ENCODE measurements around the gene PLLP. TPM values are rescaled to one million over a fixed set of nuclear protein-coding genes. Genes with fewer than 3 reads are reported as not detected.

The PLLP gene
- total RNA-seq, 1 experiment from 2014 or later = 2.8 TPM

DNA sequence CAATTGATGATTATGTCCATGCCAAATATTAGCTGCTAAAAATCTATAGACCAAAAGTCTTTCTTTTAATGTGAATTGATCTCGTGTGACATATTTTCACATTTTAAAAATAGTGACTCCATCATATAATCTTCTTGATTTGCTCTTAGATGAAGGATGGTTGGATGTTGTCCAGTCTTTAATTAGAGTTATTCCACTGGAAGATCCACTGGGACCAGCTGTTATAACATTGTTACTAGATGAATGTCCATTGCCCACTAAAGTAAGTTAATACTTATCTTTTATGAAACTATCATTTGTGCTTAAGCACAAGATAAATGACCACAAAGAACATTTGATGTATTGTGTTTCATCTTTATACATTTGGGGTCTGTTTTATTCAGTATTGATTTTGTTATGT, 75.5 kb downstream of the PLLP start:
- no peaks in the 10 kb centered on the region for H3K79me2 ChIP-seq (ENCODE audit: low read depth)
- H3K9me3 ChIP-seq (ENCODE audit: insufficient read depth, low read depth) = 0 out of 2 replicates have a peak, but pooled peaks cover 3% of the 10 kb centered on the region
- DNase-seq = no peak
- H3K9me2 ChIP-seq (ENCODE audit: insufficient read depth) = no peaks in the 10 kb centered on the region
- H3K4me3 ChIP-seq = no peak overlapping the region
- no peaks in the 10 kb centered on the region for H4K20me1 ChIP-seq (ENCODE audit: insufficient read depth)
- no TSS peak for BruUV-seq (replicated peaks)
- intact Hi-C loops (cut with micrococcal nuclease; ENCODE audit: unreplicated experiment) = no loop called here
- H3K4me2 ChIP-seq = no peak overlapping the region
- H3K27ac ChIP-seq = no peak overlapping the region
- H2AFZ ChIP-seq = no peak overlapping the region
- ChIA-PET CTCF (no interaction called here), POLR2A (ENCODE audit: unreplicated experiment) (no interaction called here)
- no peak for TF ChIP-seq EZH2 (IDR thresholded peaks at IDR 0.05; ENCODE audit: low read depth)
- TF ChIP-seq, protein P1, sequence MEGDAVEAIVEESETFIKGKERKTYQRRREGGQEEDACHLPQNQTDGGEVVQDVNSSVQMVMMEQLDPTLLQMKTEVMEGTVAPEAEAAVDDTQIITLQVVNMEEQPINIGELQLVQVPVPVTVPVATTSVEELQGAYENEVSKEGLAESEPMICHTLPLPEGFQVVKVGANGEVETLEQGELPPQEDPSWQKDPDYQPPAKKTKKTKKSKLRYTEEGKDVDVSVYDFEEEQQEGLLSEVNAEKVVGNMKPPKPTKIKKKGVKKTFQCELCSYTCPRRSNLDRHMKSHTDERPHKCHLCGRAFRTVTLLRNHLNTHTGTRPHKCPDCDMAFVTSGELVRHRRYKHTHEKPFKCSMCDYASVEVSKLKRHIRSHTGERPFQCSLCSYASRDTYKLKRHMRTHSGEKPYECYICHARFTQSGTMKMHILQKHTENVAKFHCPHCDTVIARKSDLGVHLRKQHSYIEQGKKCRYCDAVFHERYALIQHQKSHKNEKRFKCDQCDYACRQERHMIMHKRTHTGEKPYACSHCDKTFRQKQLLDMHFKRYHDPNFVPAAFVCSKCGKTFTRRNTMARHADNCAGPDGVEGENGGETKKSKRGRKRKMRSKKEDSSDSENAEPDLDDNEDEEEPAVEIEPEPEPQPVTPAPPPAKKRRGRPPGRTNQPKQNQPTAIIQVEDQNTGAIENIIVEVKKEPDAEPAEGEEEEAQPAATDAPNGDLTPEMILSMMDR (conservative IDR thresholded peaks at IDR 0.05) = no peak
- no peaks in the 10 kb centered on the region for H3K4me1 ChIP-seq (replicated peaks; ENCODE audit: insufficient read depth)
- peaks cover 51% of the 10 kb centered on the region for H3K36me3 ChIP-seq (ENCODE audit: low read depth)
- no peaks in the 10 kb centered on the region for H3K27me3 ChIP-seq (ENCODE audit: insufficient read depth, low read depth)
- H3F3A ChIP-seq (ENCODE audit: insufficient read depth, low read depth) = peaks cover 3% of the 10 kb centered on the region; the same call in 1 of the 2 replicates

Other genes with a start within 250 kb of the PLLP start
- 34.7 and 35.2 TPM in 2 replicates for gene CPNE2, start 192.1 kb downstream of the PLLP start, total RNA-seq (2021)
- gene PSME3IP1, start 98.6 kb downstream of the PLLP start, total RNA-seq (2021) = 92.4 and 121 TPM in 2 replicates
- 26.2 and 26.3 TPM in 2 replicates for gene RSPRY1, start 98.3 kb downstream of the PLLP start, total RNA-seq (2021)
- gene ARL2BP, start 39.4 kb downstream of the PLLP start, total RNA-seq (2021) = 19.8 and 23.6 TPM in 2 replicates
- gene CCL22, start 74.1 kb upstream of the PLLP start, total RNA-seq (2021) = 0.24 and 0.35 TPM in 2 replicates
- gene CX3CL1, start 87.8 kb upstream of the PLLP start, total RNA-seq (2021) = not detected in 2 replicates
- gene CCL17, start 120.1 kb upstream of the PLLP start, total RNA-seq (2021) = not detected in 2 replicates
- gene CIAPIN1, start 162.7 kb upstream of the PLLP start, total RNA-seq (2021) = 51.4 and 56.4 TPM in 2 replicates
- gene COQ9, start 162.8 kb upstream of the PLLP start, total RNA-seq (2021) = 53.5 and 58.3 TPM in 2 replicates
- gene POLR2C, start 178.0 kb upstream of the PLLP start, total RNA-seq (2021) = 47.3 and 47.8 TPM in 2 replicates
- gene DOK4, start 201.8 kb upstream of the PLLP start, total RNA-seq (2021) = 27.4 and 38.7 TPM in 2 replicates